Lower leg skin (tissue), 4 donors: ENCODE data around the gene DBNDD1. TPM values are rescaled to one million over a fixed set of nuclear protein-coding genes. Genes with fewer than 3 reads are reported as not detected.
"Not testable (repeated sequence)": the region's sequence is repeated elsewhere in the genome, so short reads cannot be mapped to it uniquely, and the experiment has no call there.

Experiments used
- DNase-seq, 2 donors: peaks; one replicate each; pipeline ENCODE4 v3.0.0-alpha.2; 2019; ENCODE audit warnings: low spot score in 2 of 2
- H3K4me3 ChIP-seq: fragments of 200-600 bp; sonication (generic); 2 replicates; pipeline ENCODE4 v1.5.1; 2017; ENCODE audit warnings: mild to moderate bottlenecking, low read depth; ENCODE audit not compliant: poor library complexity, severe bottlenecking
- POLR2A ChIP-seq, 2 donors: fragments of 450-650 bp; IDR thresholded peaks; one replicate each; pipeline ENCODE4 v1.6.1; 2016 to 2017; ENCODE audit warnings: antibody characterized with exemption in 2 of 2, mild to moderate bottlenecking in 1 of 2, moderate library complexity in 1 of 2
- WGBS, 2 donors: methylation state at CpG; one replicate each; pipeline ENCODE4 v1.1.5; 2018; 5-methylcytosine and 5-hydroxymethylcytosine counted together
- intact Hi-C: fragments of 100-400 bp; cut with DNase I; formaldehyde crosslinking; loops from one replicate; pipeline ENCODE4 v1.15.0; 2023; ENCODE audit warnings: low total_unique reads
- total RNA-seq, 4 donors: library from RNA; depleted of rRNA; stranded (reverse); fragments of >200 nt; gene quantifications; one replicate each; pipeline ENCODE4 v1.1.0, GENCODE V29; 2016
- TF ChIP-seq, protein P1 (sequence below), 3 donors: fragments of 450-650 bp; IDR thresholded peaks; one replicate each; pipeline ENCODE4 v1.5.1; 2016; ENCODE audit warnings: antibody characterized with exemption in 3 of 3, mild to moderate bottlenecking in 3 of 3, moderate library complexity in 2 of 3

Gene DBNDD1
- total RNA-seq, 4 donors from 2014 or later: 2.3 to 8.8 (median 7.3) TPM

GRCh38 chr16:90008708-90009145 is 10.5 kb downstream of the DBNDD1 start:
- TF ChIP-seq, protein P1, sequence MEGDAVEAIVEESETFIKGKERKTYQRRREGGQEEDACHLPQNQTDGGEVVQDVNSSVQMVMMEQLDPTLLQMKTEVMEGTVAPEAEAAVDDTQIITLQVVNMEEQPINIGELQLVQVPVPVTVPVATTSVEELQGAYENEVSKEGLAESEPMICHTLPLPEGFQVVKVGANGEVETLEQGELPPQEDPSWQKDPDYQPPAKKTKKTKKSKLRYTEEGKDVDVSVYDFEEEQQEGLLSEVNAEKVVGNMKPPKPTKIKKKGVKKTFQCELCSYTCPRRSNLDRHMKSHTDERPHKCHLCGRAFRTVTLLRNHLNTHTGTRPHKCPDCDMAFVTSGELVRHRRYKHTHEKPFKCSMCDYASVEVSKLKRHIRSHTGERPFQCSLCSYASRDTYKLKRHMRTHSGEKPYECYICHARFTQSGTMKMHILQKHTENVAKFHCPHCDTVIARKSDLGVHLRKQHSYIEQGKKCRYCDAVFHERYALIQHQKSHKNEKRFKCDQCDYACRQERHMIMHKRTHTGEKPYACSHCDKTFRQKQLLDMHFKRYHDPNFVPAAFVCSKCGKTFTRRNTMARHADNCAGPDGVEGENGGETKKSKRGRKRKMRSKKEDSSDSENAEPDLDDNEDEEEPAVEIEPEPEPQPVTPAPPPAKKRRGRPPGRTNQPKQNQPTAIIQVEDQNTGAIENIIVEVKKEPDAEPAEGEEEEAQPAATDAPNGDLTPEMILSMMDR (IDR thresholded peaks at IDR 0.05): no peak
- TF ChIP-seq POLR2A (IDR thresholded peaks at IDR 0.05): no peak
- DNase-seq: no peak
- WGBS, 2 donors: 45 to 68% methylated on average over 13 of the region's 13 CpGs
- intact Hi-C loops: no loop called here
- no peak overlapping the region for H3K4me3 ChIP-seq

DNA sequence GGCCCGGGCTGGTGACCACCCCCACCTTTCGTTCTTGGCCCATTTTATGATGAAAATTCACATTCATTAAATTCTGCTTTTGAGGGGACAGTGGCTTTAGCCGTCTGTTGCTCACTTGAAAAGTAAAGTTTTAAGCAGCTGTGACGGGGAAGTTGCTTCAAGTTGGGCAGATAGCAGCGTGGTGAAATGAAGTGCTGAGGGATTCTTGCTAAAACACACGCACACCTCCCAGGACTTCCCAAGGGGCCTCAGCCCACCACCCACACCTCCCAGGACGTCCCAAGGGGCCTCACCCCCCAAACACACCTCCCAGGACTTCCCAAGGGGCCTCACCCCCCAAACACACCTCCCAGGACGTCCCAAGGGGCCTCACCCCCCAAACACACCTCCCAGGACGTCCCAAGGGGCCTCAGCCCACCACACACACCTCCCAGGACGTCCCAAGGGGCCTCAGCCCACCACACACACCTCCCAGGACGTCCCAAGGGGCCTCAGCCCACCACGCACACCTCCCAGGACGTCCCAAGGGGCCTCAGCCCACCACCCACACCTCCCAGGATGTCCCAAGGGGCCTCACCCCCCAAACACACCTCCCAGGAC is 11.5 kb downstream of the DBNDD1 start:
- not testable (repeated sequence) for DNase-seq

DNA sequence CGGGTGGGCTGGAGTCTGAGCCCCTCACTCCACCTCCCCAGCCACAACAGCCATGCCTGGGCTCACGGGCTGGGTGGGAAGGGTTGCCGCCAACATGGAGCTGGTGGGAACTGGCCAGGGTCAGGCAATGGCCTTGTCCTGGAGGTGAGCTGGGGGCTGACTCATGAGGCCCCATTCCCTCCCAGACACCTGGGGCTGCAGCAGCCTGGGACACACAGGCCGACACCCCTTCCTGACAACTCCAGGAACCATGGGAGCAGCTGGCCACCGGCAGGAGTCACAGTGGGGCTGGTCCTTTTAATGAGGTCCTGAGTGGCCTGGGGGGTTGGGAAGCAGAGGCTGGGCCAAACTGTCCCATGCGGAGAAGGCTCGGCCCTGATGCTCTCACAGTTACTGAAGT is 12.2 kb downstream of the DBNDD1 start:
- TF ChIP-seq POLR2A (IDR thresholded peaks at IDR 0.05): no peak
- TF ChIP-seq, protein P1 (IDR thresholded peaks at IDR 0.05): no peak
- no peak for DNase-seq
- H3K4me3 ChIP-seq: no peak overlapping the region
- WGBS, 2 donors: 84 to 89% methylated on average over 5 of the region's 7 CpGs
- intact Hi-C loops: no loop called here

More for the DNA sequence above, 11.5 kb downstream of the DBNDD1 start:
- intact Hi-C loops, H3K4me3 ChIP-seq: not testable (repeated sequence)
- 72 to 79% methylated on average over 11 to 13 of the region's 13 CpGs for WGBS, 2 donors

- intact Hi-C loops: no loop called here
- no peak for TF ChIP-seq POLR2A (IDR thresholded peaks at IDR 0.05)
- TF ChIP-seq, protein P1 (IDR thresholded peaks at IDR 0.05): no peak
- 94 to 95% methylated on average over 23 to 27 of the region's 37 CpGs for WGBS, 2 donors
- no peak for DNase-seq
- H3K4me3 ChIP-seq: no peak overlapping the region
These were observed 13.1 kb downstream of the DBNDD1 start for GRCh38 chr16:90005956-90006663.

GRCh38 chr16:90004577-90004976 is 14.7 kb downstream of the DBNDD1 start:
- no peak for DNase-seq
- TF ChIP-seq, protein P1 (IDR thresholded peaks at IDR 0.05): no peak
- TF ChIP-seq POLR2A (IDR thresholded peaks at IDR 0.05): no peak
- no peak overlapping the region for H3K4me3 ChIP-seq
- 77 to 78% methylated on average over 11 of the region's 11 CpGs for WGBS, 2 donors
- intact Hi-C loops: no loop called here

DNA sequence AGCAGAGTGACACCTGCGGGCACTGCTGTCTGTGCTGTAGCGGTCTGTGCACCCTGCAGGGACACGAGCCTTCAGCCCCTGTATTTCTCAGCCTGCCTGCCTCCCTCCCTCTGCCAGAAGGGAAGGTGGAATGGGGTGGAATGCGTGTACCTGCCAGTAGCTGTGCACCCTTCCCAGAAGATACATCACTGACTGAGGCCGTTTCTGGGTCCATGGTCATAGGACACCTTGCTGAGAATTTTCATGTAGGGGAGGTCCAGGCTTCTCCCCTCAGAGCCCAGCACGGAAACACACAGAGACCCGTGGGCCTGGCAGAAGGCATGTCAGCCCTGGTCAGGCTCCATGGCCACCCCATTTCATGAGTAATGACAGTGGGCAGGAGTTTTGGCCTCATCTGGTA is 16.5 kb downstream of the DBNDD1 start:
- intact Hi-C loops: no loop called here
- WGBS, 2 donors: 84 to 95% methylated on average over 7 of the region's 7 CpGs

More for the DNA sequence above, 16.5 kb downstream of the DBNDD1 start:
- H3K4me3 ChIP-seq: no peak overlapping the region
- no peak for TF ChIP-seq POLR2A (IDR thresholded peaks at IDR 0.05)
- TF ChIP-seq, protein P1 (IDR thresholded peaks at IDR 0.05): no peak
- no peak for DNase-seq
